GM12878 (cell line): Measurements from ENCODE around the gene ASTL. TPM values are rescaled to one million over a fixed set of nuclear protein-coding genes. Genes with fewer than 3 reads are reported as not detected.

Experiments used
- ATAC-seq: fragments of 200-7000 bp; cut with Tn5 transposase; 3 replicates; pipeline ENCODE4 v1.9.1; 2020; ENCODE audit warnings: mild to moderate bottlenecking, moderate library complexity
- BruUV-seq: library from RNA; stranded (reverse); fragments of 400-500 nt; replicated peaks from 2 replicates; lab custom pipeline; 2021; lab: Mats Ljungman, UMichigan
- CTCF ChIA-PET: fragments of 300-600 bp; sonication (Branson Sonifier 250); formaldehyde crosslinking; extraction: SDS; loops from one replicate; lab custom pipeline; 2021; ENCODE audit warnings: inconsistent platforms; lab: Yijun Ruan, JAX
- POLR2A ChIA-PET: fragments of 350-600 bp; formaldehyde crosslinking; extraction: SDS; loops from one replicate; lab custom pipeline; 2021; ENCODE audit warnings: inconsistent platforms; lab: Charles Lee
- RAD21 ChIA-PET: fragments of 300-600 bp; sonication (Branson Sonifier 250); formaldehyde crosslinking; loops from one replicate; lab custom pipeline; 2023; ENCODE audit warnings: antibody characterized with exemption; ENCODE audit not compliant: unreplicated experiment; lab: Charles Lee
- SMC1A ChIA-PET: fragments of 300-600 bp; sonication (Branson Sonifier 250); formaldehyde crosslinking; loops from one replicate; lab custom pipeline; 2023; ENCODE audit not compliant: unreplicated experiment, uncharacterized antibody; lab: Charles Lee
- DNase-seq: peaks from one replicate; pipeline ENCODE4 v3.0.0-alpha.2; 2011; ENCODE audit warnings: low read depth, low spot score
- FAIRE-seq: peaks from 3 replicates; lab custom pipeline; 2011; peaks lifted over from hg19 to GRCh38; lab: Jason Lieb, UNC
- H2AFZ ChIP-seq: 2 replicates; pipeline ENCODE4 v1.6.0; 2011; ENCODE audit warnings: low read depth, low read length, control low read depth; ENCODE audit not compliant: control insufficient read depth
- H3K27ac ChIP-seq: 2 replicates; pipeline ENCODE4 v1.5.1; 2011; ENCODE audit warnings: control low read depth; ENCODE audit not compliant: control insufficient read depth, insufficient read depth
- H3K27me3 ChIP-seq, 2 experiments: replicated peaks in 1 of 2; 2 replicates each; pipeline versions ENCODE4 v1.6.0 to v1.6.1; 2011; ENCODE audit warnings: low read length in 1 of 2; ENCODE audit not compliant: control insufficient read depth in 2 of 2, insufficient read depth in 2 of 2
- H3K36me3 ChIP-seq, 2 experiments: 2 replicates each; pipeline ENCODE4 v1.5.1; 2011; ENCODE audit warnings: low read length in 1 of 2; ENCODE audit not compliant: control insufficient read depth in 2 of 2, insufficient read depth in 2 of 2
- H3K4me1 ChIP-seq: 2 replicates; pipeline ENCODE4 v1.6.1; 2011; ENCODE audit warnings: mild to moderate bottlenecking, low read length, moderate library complexity, mixed read lengths; ENCODE audit not compliant: control insufficient read depth, insufficient read depth
- H3K4me2 ChIP-seq: 2 replicates; pipeline ENCODE4 v1.6.0; 2011; ENCODE audit warnings: control low read depth; ENCODE audit not compliant: control insufficient read depth, insufficient read depth
- H3K4me3 ChIP-seq: fragments of 200-600 bp; sonication (generic); 2 replicates; pipeline ENCODE4 v1.5.1; 2016
- H3K79me2 ChIP-seq: 2 replicates; pipeline ENCODE4 v1.6.0; 2011; ENCODE audit warnings: low read length; ENCODE audit not compliant: control insufficient read depth, insufficient read depth
- H3K9ac ChIP-seq: 2 replicates; pipeline ENCODE4 v1.8.0; 2011; ENCODE audit warnings: low read length, control low read depth, mixed read lengths; ENCODE audit not compliant: control insufficient read depth, insufficient read depth
- H3K9me3 ChIP-seq: replicated peaks from 3 replicates; pipeline ENCODE4 v1.5.1; 2011; ENCODE audit warnings: mild to moderate bottlenecking, low read length; ENCODE audit not compliant: control insufficient read depth, insufficient read depth
- H4K20me1 ChIP-seq: 2 replicates; pipeline ENCODE4 v1.6.0; 2011; ENCODE audit not compliant: control insufficient read depth, insufficient read depth
- ATF3 ChIP-seq: IDR thresholded peaks from 2 replicates; pipeline ENCODE4 v1.6.1; 2011; ENCODE audit warnings: low read depth, mild to moderate bottlenecking, low read length, moderate library complexity, borderline replicate concordance; ENCODE audit errors: extremely low read depth
- BCL3 ChIP-seq: IDR thresholded peaks from 2 replicates; pipeline ENCODE4 v1.6.1; 2011; ENCODE audit warnings: borderline replicate concordance, low read depth, mild to moderate bottlenecking, moderate library complexity, low read length; ENCODE audit not compliant: insufficient read depth, poor library complexity, severe bottlenecking
- IRF4 ChIP-seq: IDR thresholded peaks from 2 replicates; pipeline ENCODE4 v1.6.1; 2011; ENCODE audit warnings: low read depth, low read length
- NBN ChIP-seq: fragments of 450-650 bp; IDR thresholded peaks from 2 replicates; pipeline ENCODE4 v1.6.1; 2016
- NFIC ChIP-seq: IDR thresholded peaks from 2 replicates; pipeline ENCODE4 v1.6.1; 2012; ENCODE audit warnings: low read depth, mild to moderate bottlenecking, inconsistent platforms, low read length, moderate library complexity
- POLR2AphosphoS2 ChIP-seq: IDR thresholded peaks from 2 replicates; pipeline ENCODE4 v1.6.1; 2011; ENCODE audit warnings: low read depth, mild to moderate bottlenecking, low read length, improper control_type of control experiment, moderate library complexity
- POU2F2 ChIP-seq: IDR thresholded peaks from 3 replicates; pipeline ENCODE4 v1.6.1; 2011; ENCODE audit warnings: low read depth, mild to moderate bottlenecking, low read length, borderline replicate concordance
- RBBP5 ChIP-seq: fragments of 200-600 bp; sonication (generic); conservative IDR thresholded peaks from 2 replicates; pipeline ENCODE4 v1.6.1; 2016
- RELA ChIP-seq: fragments of 450-650 bp; IDR thresholded peaks from 2 replicates; pipeline ENCODE4 v1.8.0; 2014; ENCODE audit warnings: borderline replicate concordance; ENCODE audit not compliant: partially characterized antibody
- REST ChIP-seq: IDR thresholded peaks from 2 replicates; pipeline ENCODE4 v1.6.1; 2012; ENCODE audit warnings: mild to moderate bottlenecking, low read depth, low read length
- RUNX3 ChIP-seq: IDR thresholded peaks from 2 replicates; pipeline ENCODE4 v1.6.1; 2012; ENCODE audit warnings: low read length, inconsistent platforms
- SMAD1 ChIP-seq: fragments of 450-650 bp; IDR thresholded peaks from 2 replicates; pipeline ENCODE4 v1.6.1; 2018; ENCODE audit warnings: mild to moderate bottlenecking, low read depth; ENCODE audit not compliant: partially characterized antibody
- SMARCA5 ChIP-seq: fragments of 450-650 bp; IDR thresholded peaks from 2 replicates; pipeline ENCODE4 v1.6.1; 2017; ENCODE audit warnings: mild to moderate bottlenecking
- ZBTB40 ChIP-seq: fragments of 450-650 bp; IDR thresholded peaks from 2 replicates; pipeline ENCODE4 v1.6.1; 2016; ENCODE audit warnings: mild to moderate bottlenecking, moderate library complexity, borderline replicate concordance
- ZNF622 ChIP-seq: fragments of 450-650 bp; IDR thresholded peaks from 2 replicates; pipeline ENCODE4 v1.6.1; 2017; ENCODE audit warnings: mild to moderate bottlenecking, inconsistent platforms
- WGBS: methylation state at CpG from one replicate; pipeline ENCODE4 v1.1.6; 2016; ENCODE audit warnings: low lambda C conversion rate; ENCODE audit not compliant: insufficient replicate concordance, insufficient coverage; ENCODE audit errors: missing lambda C conversion rate; 5-methylcytosine and 5-hydroxymethylcytosine counted together
- in situ Hi-C: fragments of 300-500 bp; cut with MboI; formaldehyde crosslinking; loops from 9 replicates; pipeline ENCODE4 v1.14.3; 2018; ENCODE audit warnings: mixed read lengths
- intact Hi-C: fragments of 100-400 bp; cut with micrococcal nuclease; formaldehyde crosslinking; loops from one replicate; pipeline ENCODE4 v1.14.2; 2022; ENCODE audit not compliant: unreplicated experiment
- polyA plus RNA-seq, 11 experiments: library from polyadenylated mRNA; depleted of rRNA in 4 of 11; unstranded in 6 of 11; stranded (reverse) in 5 of 11; fragments of >200 nt; fragmentation: Nextera tagmentation in 4 of 11; fragmentation: Illumina TruSeq in 1 of 11; extraction: Ambion mirVana in 4 of 11; extraction: Trizol in 1 of 11; gene quantifications; 1 replicate in 1 of 11; 2 replicates in 10 of 11; pipeline versions ENCODE4 v1.2.1 to v1.2.3, GENCODE V29; 2011 to 2016; ENCODE audit warnings: inconsistent platforms in 2 of 11, missing spikeins in 2 of 11, low read depth in 1 of 11
- total RNA-seq, 4 experiments: library from RNA; depleted of rRNA in 3 of 4; stranded (reverse); fragments of >200 nt in 3 of 4; fragmentation: Illumina TruSeq in 1 of 4; extraction: Trizol in 1 of 4; gene quantifications; 2 replicates each; pipeline versions ENCODE4 v1.2.1 to v1.2.3, GENCODE V29; 2013 to 2021

ASTL gene
- total and polyA plus RNA-seq, 10 of the 15 experiments (the other 5 are each of a cell fraction or from before 2014, with no cell fraction given): 0.18 to 1.0 (median 0.38) TPM; not detected in 4

GRCh38 chr2:96103761-96104486 is 34.4 kb downstream of the ASTL start:
- intact Hi-C loops: no loop called here
- no peaks in the 10 kb centered on the region for H3K36me3 ChIP-seq
- H3K27me3 ChIP-seq: no peaks in the 10 kb centered on the region
- H3K27ac ChIP-seq: no peak overlapping the region
- 17% methylated on average over 5 of the region's 6 CpGs for WGBS
- RAD21 ChIA-PET: no interaction called here
- no peaks in the 10 kb centered on the region for H4K20me1 ChIP-seq
- DNase-seq (no peak), FAIRE-seq (no peak), ATAC-seq (no peak)
- no TSS peak for BruUV-seq
- H3K9me3 ChIP-seq: peaks cover 4% of the 10 kb centered on the region; the same call in 2 of the 3 replicates
- H3K4me2 ChIP-seq: no peak overlapping the region
- in situ Hi-C loops: no loop called here
- no peaks in the 10 kb centered on the region for H3K79me2 ChIP-seq
- no peaks in the 10 kb centered on the region for H3K4me1 ChIP-seq
- CTCF ChIA-PET: no interaction called here
- no peak overlapping the region for H2AFZ ChIP-seq
- no peak overlapping the region for H3K9ac ChIP-seq
- SMC1A ChIA-PET: no interaction called here
- POLR2A ChIA-PET: no interaction called here
- no peak overlapping the region for H3K4me3 ChIP-seq
- TF ChIP-seq POLR2AphosphoS2: no peak
- no peak for TF ChIP-seq SMAD1
- TF ChIP-seq RBBP5: no peak
- no peak for TF ChIP-seq RUNX3
- TF ChIP-seq RELA: no peak
- no peak for TF ChIP-seq ZNF622
- TF ChIP-seq POU2F2: no peak
- no peak for TF ChIP-seq SMARCA5
- TF ChIP-seq NFIC: no peak
- no peak for TF ChIP-seq NBN
- no peak for TF ChIP-seq REST
- TF ChIP-seq ATF3: no peak
- TF ChIP-seq ZBTB40: no peak
- no peak for TF ChIP-seq IRF4
- TF ChIP-seq BCL3: no peak
